KBM-7 (cell line): Measurements from ENCODE around the gene NEUROD2.

Source experiments
- DNase-seq: peaks from one replicate; pipeline ENCODE4 v3.0.0-alpha.2; 2015
- in situ Hi-C: fragments of 300-500 bp; cut with MboI; formaldehyde crosslinking; loops from 2 replicates; pipeline ENCODE4 v1.14.3; 2020; ENCODE audit warnings: low sequenced_read_pairs, low pct_unique_long_range_greater_than_20kb, mixed read lengths

NEUROD2 gene

DNA sequence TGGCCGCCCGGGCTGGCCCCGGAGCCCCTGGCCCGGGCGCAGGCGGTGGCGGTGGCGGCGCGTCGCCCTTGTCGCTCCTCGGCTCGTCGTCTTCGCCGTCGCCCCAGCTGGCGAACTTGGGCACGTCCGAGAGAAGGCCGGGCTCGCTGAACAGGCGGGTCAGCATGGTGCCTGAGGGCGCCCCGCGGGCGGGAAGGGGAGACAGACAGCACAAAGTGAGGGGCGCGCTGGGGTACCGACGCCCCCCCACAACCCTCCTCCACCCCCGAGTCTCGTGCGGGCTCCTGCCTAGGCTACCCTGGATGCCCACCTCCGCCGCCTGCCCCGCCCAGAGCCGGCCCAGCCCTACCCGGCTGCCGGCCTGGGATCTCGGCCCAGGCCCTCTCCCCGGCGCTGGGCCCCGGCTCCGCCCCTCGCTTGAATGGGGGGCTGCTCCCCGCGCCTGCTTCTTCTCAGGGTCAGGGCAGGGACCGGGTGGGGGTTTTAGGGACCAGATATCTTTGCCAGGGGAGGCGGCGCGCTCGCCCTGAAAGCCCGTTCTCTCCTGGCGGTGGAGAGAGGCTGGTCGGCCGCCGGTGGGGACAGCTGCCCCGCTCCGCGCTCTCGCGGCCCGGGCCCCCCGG lies 1.2 kb downstream of the NEUROD2 start:
- no peak for DNase-seq
- in situ Hi-C loops: no loop called here

GRCh38 chr17:39605492-39606433 lies 2.0 kb downstream of the NEUROD2 start:
- no peak for DNase-seq
- in situ Hi-C loops: no loop called here

DNA sequence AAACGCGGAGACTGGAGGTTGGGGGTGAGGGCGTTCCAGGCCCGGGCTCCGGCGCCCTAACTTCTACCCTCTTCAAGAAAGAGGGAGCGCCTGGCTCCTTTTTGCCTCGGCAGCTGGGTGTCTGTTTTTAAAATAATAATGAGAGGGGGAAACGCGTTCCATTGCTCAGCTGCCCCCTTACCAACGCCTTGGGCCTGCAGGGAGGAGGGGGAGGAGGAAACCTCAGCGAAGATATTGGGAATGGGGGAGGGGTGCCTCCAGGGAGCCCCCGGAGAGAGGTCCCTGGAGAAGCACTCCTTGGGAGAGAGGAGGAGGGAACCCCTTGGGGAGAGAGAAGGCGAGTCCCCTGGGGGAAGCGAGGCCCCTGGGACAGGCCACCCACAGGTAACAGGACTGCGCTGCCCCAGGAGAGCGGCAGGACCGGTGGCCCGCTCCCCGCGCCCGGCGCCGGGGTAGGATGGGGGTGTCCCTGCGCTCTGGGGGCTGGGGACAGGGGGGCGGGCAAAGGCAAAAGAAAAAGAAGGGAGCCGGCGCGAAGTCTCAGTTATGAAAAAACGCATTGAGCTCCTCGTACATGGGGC lies 2.7 kb downstream of the NEUROD2 start:
- DNase-seq: no peak
- in situ Hi-C loops: no loop called here

- in situ Hi-C loops: no loop called here
- DNase-seq: no peak
Measured at GRCh38 chr17:39603304-39604016, 4.3 kb downstream of the NEUROD2 start.

DNA sequence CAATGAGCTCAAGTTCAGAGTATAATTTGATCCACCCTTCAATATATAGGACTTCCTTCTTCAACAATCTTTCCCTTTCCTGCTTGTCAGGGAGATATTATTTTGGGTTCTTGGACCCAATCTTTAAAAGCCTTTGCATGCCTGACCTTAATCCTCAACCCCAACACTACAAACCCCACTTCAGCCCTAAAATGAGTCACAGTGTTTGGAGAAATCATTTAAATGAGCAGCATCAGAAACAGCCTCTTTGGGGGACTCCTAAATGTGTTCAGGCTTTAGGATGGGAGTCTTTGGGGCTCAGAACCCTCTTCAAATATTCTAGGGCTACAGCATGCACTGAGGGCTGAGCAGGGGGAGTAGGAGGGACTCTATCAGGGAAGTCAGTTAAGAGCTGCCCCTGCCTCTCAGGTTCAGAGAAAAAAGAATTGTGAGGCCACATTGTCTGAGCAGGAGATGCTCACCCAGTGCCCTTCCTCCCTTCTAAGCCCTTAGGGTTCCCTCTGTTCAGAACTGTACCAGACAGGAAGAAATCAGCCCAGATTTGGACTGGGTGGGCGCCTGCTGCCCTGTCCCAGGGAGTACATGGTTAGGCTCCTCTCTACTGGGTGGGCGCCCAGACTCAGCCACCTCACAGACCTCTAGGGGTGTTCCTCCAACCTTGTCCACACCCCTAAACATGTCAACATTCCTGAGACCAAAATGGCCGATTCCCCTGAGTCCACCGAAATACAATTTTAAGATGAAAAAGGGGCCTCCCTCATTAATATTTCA lies 5.0 kb downstream of the NEUROD2 start:
- no peak for DNase-seq
- in situ Hi-C loops: no loop called here

DNA sequence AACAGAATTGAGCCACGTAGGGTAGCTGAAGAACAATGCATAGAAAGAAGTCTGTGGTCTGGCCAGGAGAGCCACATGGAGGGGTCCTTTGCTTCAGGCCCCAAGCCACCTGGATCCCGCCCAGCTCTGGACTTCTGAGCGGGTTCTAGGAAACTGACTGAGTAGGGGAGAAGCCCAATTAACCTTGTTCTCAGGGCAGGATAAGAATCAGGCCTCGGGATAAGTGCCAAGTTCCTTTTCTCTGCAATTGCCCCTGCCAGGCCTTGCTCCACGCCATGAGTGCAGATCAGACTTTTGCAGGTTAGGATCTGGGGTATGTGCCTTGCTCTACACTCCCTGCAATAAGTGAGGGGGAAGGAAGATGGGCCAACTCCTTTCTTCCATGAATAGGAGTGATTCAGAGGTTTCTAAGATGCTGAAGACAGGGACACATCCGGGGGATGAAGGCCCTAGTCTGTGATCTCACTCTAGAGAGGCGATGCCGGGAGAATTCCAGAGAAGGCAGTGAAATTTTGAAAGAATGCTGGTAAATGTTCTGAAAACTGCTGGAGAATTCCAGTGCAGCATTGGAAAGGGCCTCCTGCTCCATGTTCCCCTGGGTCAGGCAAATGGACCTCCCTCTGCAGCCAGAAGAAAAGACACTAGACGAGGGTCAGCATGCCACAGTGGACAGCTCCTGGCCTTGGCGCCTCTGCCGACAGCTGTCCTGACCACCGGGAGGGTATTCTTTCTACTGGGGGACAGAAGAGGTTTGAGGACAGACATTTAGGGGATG lies 5.8 kb downstream of the NEUROD2 start:
- in situ Hi-C loops: no loop called here
- DNase-seq: no peak

GRCh38 chr17:39600997-39601597 lies 6.6 kb downstream of the NEUROD2 start:
- no peak for DNase-seq
- in situ Hi-C loops: no loop called here

DNA sequence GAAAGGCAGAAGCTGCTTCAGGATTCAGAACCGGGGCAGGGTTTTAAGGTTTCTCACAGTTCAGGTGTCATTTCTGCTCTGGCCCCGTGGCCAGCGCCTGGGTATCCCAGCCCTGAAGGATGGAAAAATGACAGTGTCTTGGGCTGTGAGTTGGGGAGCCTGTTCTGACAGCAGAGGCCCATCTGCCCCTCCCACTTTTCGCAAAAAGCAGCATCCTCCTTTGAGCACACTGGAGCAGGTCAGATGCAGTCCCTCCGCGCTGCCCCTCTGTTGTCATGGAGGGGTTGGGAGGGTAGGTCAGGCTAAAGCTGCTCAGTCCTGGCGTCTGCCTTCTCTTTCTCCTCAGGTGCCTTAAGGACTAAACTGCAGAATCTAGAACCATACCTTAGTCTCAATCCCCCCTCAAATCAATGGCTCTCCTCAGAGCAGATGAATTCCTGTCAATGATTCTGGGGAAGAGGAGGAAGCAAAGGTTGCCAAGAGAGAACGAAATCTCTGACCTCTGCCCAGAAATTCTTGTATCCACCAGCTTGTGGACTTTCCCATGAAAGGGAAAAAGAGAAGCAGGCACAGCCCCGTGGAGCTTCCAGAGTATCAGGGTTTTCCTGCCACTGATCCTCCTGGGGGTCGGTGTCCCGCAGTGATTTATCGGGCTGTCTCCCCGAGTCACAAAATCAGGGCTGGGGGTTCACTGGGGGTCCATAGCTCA lies 7.3 kb downstream of the NEUROD2 start:
- in situ Hi-C loops: no loop called here
- no peak for DNase-seq

- in situ Hi-C loops: no loop called here
- DNase-seq: no peak
Measured at GRCh38 chr17:39599665-39600231, 8.0 kb downstream of the NEUROD2 start.

GRCh38 chr17:39599004-39599664 lies 8.6 kb downstream of the NEUROD2 start:
- no peak for DNase-seq
- in situ Hi-C loops: no loop called here

GRCh38 chr17:39598630-39599003 lies 9.1 kb downstream of the NEUROD2 start:
- DNase-seq: no peak
- in situ Hi-C loops: no loop called here

GRCh38 chr17:39598047-39598481 lies 9.7 kb downstream of the NEUROD2 start:
- in situ Hi-C loops: no loop called here
- no peak for DNase-seq

- DNase-seq: no peak
- in situ Hi-C loops: no loop called here
Measured at GRCh38 chr17:39597372-39598046, 10.2 kb downstream of the NEUROD2 start.

- no peak for DNase-seq
- in situ Hi-C loops: no loop called here
Measured at GRCh38 chr17:39596543-39597267, 11.0 kb downstream of the NEUROD2 start.

GRCh38 chr17:39595928-39596510 lies 11.7 kb downstream of the NEUROD2 start:
- no peak for DNase-seq
- in situ Hi-C loops: no loop called here
